Tibial nerve (tissue), 4 donors: Measurements from ENCODE around the gene PPP1R3E. TPM values are rescaled to one million over a fixed set of nuclear protein-coding genes. Genes with fewer than 3 reads are reported as not detected.

Source experiments
- DNase-seq, 2 donors: peaks; one replicate each; pipeline ENCODE4 v3.0.0-alpha.2; 2019; ENCODE audit warnings: low spot score in 2 of 2
- H3K27ac ChIP-seq, 4 donors: fragments of 200-600 bp; sonication (generic) in 3 of 4; one replicate each; pipeline ENCODE4 v1.5.1; 2017 to 2019; ENCODE audit warnings: mild to moderate bottlenecking in 1 of 4
- H3K27me3 ChIP-seq, 2 donors: fragments of 200-600 bp; sonication (generic) in 1 of 2; one replicate each; pipeline versions ENCODE4 v1.5.1 to v1.6.0; 2017 to 2019
- H3K36me3 ChIP-seq, 3 donors: fragments of 200-600 bp; sonication (generic); one replicate each; pipeline ENCODE4 v1.5.1; 2018 to 2019
- H3K4me1 ChIP-seq, 4 donors: fragments of 200-600 bp; sonication (generic) in 3 of 4; one replicate each; pipeline ENCODE4 v1.5.1; 2017 to 2019
- H3K4me3 ChIP-seq, 4 donors: fragments of 200-600 bp; sonication (generic) in 3 of 4; one replicate each; pipeline ENCODE4 v1.5.1; 2017 to 2019; ENCODE audit warnings: mild to moderate bottlenecking in 1 of 4, moderate library complexity in 1 of 4
- H3K9me3 ChIP-seq, 4 donors: fragments of 200-600 bp; sonication (generic) in 3 of 4; one replicate each; pipeline ENCODE4 v1.5.1; 2017 to 2019
- EP300 ChIP-seq, 2 donors: sonication (generic); formaldehyde crosslinking; IDR thresholded peaks; one replicate each; pipeline ENCODE4 v1.6.1; 2017; ENCODE audit warnings: antibody characterized with exemption in 2 of 2, mild to moderate bottlenecking in 1 of 2
- POLR2A ChIP-seq, 2 donors: fragments of 450-650 bp; IDR thresholded peaks; one replicate each; pipeline ENCODE4 v1.6.1; 2017; ENCODE audit warnings: antibody characterized with exemption in 2 of 2, mild to moderate bottlenecking in 2 of 2, moderate library complexity in 2 of 2
- WGBS, 2 donors: methylation state at CpG; one replicate each; pipeline ENCODE4 v1.1.5; 2018; 5-methylcytosine and 5-hydroxymethylcytosine counted together
- total RNA-seq, 4 donors: library from RNA; depleted of rRNA; stranded (reverse); fragments of >200 nt; gene quantifications; one replicate each; pipeline ENCODE4 v1.1.0, GENCODE V29; 2016
- TF ChIP-seq, protein P1 (sequence below), 5 experiments: fragments of 200-600 bp in 3 of 5; fragments of 450-650 bp in 2 of 5; sonication (generic) in 3 of 5; IDR thresholded peaks; one replicate each; pipeline ENCODE4 v1.5.1; 2016 to 2019; ENCODE audit warnings: antibody characterized with exemption in 5 of 5, mild to moderate bottlenecking in 3 of 5, moderate library complexity in 2 of 5

PPP1R3E gene, protein sequence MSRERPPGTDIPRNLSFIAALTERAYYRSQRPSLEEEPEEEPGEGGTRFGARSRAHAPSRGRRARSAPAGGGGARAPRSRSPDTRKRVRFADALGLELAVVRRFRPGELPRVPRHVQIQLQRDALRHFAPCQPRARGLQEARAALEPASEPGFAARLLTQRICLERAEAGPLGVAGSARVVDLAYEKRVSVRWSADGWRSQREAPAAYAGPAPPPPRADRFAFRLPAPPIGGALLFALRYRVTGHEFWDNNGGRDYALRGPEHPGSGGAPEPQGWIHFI
- total RNA-seq: 10 to 100 TPM; 15.0 to 29.1 (median 19.2) TPM

GRCh38 chr14:23302290-23303225 is at the start of gene PPP1R3E:
Gene PPP1R3E, minus strand, starts transcription at chr14:23302859. Its CDS starts 283 bp downstream, at chr14:23302576.
- peak in 1 of 2 donors; percentile 60 for DNase-seq
- Histone ChIP-seq H3K4me3 (peak within 1 kb of the TSS; percentile 65 to 95 (median 80)), H3K9me3 (no peaks in the 10 kb centered on the region), H3K27me3 (no peaks in the 10 kb centered on the region), H3K27ac (peak within 1 kb of the TSS; percentile 98 to 100 (median 100)), H3K4me1 (peaks cover 5 to 55% (median 31%) of the 10 kb centered on the region in 4 donors), H3K36me3 (peaks cover 0 to 15% (median 0%) of the 10 kb centered on the region in 3 donors)
- WGBS, 2 donors: 4 to 5% methylated on average over 48 to 75 of the region's 81 CpGs
- no peak for TF ChIP-seq EP300 (IDR thresholded peaks at IDR 0.05)
- TF ChIP-seq, protein P1, sequence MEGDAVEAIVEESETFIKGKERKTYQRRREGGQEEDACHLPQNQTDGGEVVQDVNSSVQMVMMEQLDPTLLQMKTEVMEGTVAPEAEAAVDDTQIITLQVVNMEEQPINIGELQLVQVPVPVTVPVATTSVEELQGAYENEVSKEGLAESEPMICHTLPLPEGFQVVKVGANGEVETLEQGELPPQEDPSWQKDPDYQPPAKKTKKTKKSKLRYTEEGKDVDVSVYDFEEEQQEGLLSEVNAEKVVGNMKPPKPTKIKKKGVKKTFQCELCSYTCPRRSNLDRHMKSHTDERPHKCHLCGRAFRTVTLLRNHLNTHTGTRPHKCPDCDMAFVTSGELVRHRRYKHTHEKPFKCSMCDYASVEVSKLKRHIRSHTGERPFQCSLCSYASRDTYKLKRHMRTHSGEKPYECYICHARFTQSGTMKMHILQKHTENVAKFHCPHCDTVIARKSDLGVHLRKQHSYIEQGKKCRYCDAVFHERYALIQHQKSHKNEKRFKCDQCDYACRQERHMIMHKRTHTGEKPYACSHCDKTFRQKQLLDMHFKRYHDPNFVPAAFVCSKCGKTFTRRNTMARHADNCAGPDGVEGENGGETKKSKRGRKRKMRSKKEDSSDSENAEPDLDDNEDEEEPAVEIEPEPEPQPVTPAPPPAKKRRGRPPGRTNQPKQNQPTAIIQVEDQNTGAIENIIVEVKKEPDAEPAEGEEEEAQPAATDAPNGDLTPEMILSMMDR (IDR thresholded peaks at IDR 0.05): no peak
- TF ChIP-seq POLR2A (IDR thresholded peaks at IDR 0.05): no peak

DNA sequence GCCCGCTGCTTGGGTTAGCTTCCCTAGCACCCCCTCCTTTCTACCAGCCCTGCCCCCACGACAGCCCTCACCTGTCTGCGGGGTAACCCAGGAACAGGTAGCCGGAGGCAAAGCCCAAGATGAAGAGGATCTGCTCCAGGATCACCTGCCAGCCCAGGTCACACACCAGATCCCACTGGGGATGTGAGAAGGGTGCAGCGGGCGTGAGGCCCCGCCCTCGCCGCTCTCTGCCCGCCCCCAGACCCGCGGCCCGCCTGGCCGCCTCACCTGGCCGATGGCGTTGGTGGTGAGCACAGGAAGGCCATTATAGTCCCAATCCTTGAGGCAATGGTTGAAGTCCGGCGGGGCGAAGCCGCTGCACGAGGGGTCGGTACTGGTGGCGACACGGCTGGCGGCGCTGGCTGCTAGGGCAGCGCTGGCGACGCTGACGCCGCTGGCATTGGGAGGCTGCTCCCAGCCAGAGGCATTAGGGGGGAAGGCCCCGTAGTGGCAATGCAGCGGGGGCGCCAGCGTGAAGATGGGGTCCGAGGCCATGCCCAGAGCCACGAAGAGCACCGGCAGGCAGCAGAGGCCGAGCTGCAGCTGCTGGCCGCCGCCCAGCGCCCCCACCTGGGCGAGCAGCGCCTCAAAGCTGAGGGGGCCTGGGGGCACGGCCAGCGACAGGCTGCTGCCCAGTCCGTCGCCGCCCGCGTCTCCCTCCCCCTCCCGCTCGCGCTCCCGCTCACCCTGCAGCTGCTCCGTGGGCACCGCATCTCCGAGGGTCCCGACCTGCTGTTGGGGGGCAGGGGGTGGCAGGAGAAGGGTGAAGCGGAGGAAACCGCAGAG is 49.2 kb upstream of the PPP1R3E start:
- H3K27me3 ChIP-seq: peaks cover 0 to 4% of the 10 kb centered on the region in 2 donors
- DNase-seq: no peak
- H3K4me3 ChIP-seq: peak overlapping the region; percentile 37 to 76 (median 65)
- 13 to 14% methylated on average over 25 of the region's 61 CpGs for WGBS, 2 donors
- peaks cover 0 to 26% (median 17%) of the 10 kb centered on the region in 4 donors for H3K4me1 ChIP-seq
- no peaks in the 10 kb centered on the region for H3K9me3 ChIP-seq
- peak overlapping the region; percentile 1 to 89 (median 82) for H3K27ac ChIP-seq
- peaks cover 0 to 33% (median 0%) of the 10 kb centered on the region in 3 donors for H3K36me3 ChIP-seq
- TF ChIP-seq POLR2A (IDR thresholded peaks at IDR 0.05): no peak
- TF ChIP-seq EP300 (IDR thresholded peaks at IDR 0.05): no peak
- TF ChIP-seq, protein P1 (IDR thresholded peaks at IDR 0.05): no peak

GRCh38 chr14:23349156-23349845 is 46.6 kb upstream of the PPP1R3E start:
- H3K4me3 ChIP-seq: no peak overlapping the region
- WGBS, 2 donors: 79 to 84% methylated on average over 8 of the region's 8 CpGs
- no peak for DNase-seq
- no peaks in the 10 kb centered on the region for H3K9me3 ChIP-seq
- peaks cover 0 to 29% (median 0%) of the 10 kb centered on the region in 3 donors for H3K36me3 ChIP-seq
- TF ChIP-seq, protein P1 (IDR thresholded peaks at IDR 0.05): no peak
- TF ChIP-seq EP300 (IDR thresholded peaks at IDR 0.05) (no peak), POLR2A (IDR thresholded peaks at IDR 0.05) (no peak)
- no peak overlapping the region for H3K27ac ChIP-seq
- peaks cover 0 to 26% (median 17%) of the 10 kb centered on the region in 4 donors for H3K4me1 ChIP-seq
- H3K27me3 ChIP-seq: peaks cover 0 to 4% of the 10 kb centered on the region in 2 donors

- TF ChIP-seq EP300 (IDR thresholded peaks at IDR 0.05) (no peak), POLR2A (IDR thresholded peaks at IDR 0.05) (no peak)
- TF ChIP-seq, protein P1 (IDR thresholded peaks at IDR 0.05): no peak
- Histone ChIP-seq H3K4me3 (no peak overlapping the region), H3K36me3 (peaks cover 0 to 29% (median 0%) of the 10 kb centered on the region in 3 donors), H3K4me1 (peaks cover 0 to 24% (median 16%) of the 10 kb centered on the region in 4 donors), H3K27ac (no peak overlapping the region), H3K27me3 (peaks cover 0 to 4% of the 10 kb centered on the region in 2 donors), H3K9me3 (no peaks in the 10 kb centered on the region)
- DNase-seq: no peak
- WGBS, 2 donors: 78 to 85% methylated on average over 6 of the region's 6 CpGs
Observed at GRCh38 chr14:23348297-23348655, 45.6 kb upstream of the PPP1R3E start.
